Type B pancreatic cell (in vitro differentiated cells): ENCODE data around the gene NMT2. TPM values are rescaled to one million over a fixed set of nuclear protein-coding genes. Genes with fewer than 3 reads are reported as not detected.

Experiments used
- DNase-seq: peaks from one replicate; pipeline ENCODE4 v3.0.0; 2021; ENCODE audit warnings: mixed read lengths; ENCODE audit not compliant: unreplicated experiment; ENCODE audit errors: extremely low spot score
- H3K27ac Mint-ChIP-seq: 2 replicates; pipeline ENCODE4 v1.8.0; 2021; ENCODE audit warnings: mild to moderate bottlenecking, mixed read lengths
- H3K27me3 Mint-ChIP-seq: 2 replicates; pipeline ENCODE4 v1.8.0; 2021; ENCODE audit warnings: mixed read lengths
- H3K36me3 Mint-ChIP-seq: 2 replicates; pipeline ENCODE4 v1.8.0; 2021; ENCODE audit warnings: mixed read lengths
- H3K4me1 Mint-ChIP-seq: one replicate; pipeline ENCODE4 v1.8.0; 2021; ENCODE audit warnings: mixed read lengths; ENCODE audit not compliant: unreplicated experiment
- H3K4me3 Mint-ChIP-seq: 2 replicates; pipeline ENCODE4 v1.8.0; 2021; ENCODE audit warnings: mild to moderate bottlenecking, mixed read lengths
- H3K9me3 Mint-ChIP-seq: 2 replicates; pipeline ENCODE4 v1.8.0; 2021; ENCODE audit warnings: mixed read lengths
- total RNA-seq: library from RNA; stranded (reverse); gene quantifications from 2 replicates; pipeline ENCODE4 v1.2.1, GENCODE V29; 2021; ENCODE audit warnings: low replicate concordance
- TF ChIP-seq, protein P1 (sequence below): fragments of 200-600 bp; sonication (generic); conservative IDR thresholded peaks from 2 replicates; pipeline ENCODE4 v1.5.0; 2021; ENCODE audit warnings: antibody characterized with exemption, mild to moderate bottlenecking

The NMT2 gene
- total RNA-seq, 1 donor from 2014 or later, result 23.1 TPM

DNA sequence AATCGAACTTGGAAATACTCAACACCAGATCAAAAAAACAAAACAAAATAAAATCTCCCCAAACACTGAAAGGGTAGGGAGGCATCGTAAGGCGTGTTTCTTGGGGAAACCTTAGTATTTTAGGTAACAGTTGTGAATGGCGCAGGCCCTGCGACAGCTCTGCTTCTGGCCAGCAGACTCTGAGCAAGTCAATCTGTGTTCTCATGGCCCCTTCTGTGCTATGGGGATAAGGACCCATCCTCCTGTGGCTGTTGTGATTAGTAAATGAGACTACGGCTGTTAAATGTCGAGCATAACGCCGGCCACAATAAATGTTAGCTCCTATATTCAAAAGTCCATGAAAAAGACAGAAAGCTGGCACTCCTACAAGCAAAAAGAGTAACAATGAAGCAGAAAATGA is 44.3 kb downstream of the NMT2 start:
- no peaks in the 10 kb centered on the region for H3K27me3 Mint-ChIP-seq
- TF ChIP-seq, protein P1, sequence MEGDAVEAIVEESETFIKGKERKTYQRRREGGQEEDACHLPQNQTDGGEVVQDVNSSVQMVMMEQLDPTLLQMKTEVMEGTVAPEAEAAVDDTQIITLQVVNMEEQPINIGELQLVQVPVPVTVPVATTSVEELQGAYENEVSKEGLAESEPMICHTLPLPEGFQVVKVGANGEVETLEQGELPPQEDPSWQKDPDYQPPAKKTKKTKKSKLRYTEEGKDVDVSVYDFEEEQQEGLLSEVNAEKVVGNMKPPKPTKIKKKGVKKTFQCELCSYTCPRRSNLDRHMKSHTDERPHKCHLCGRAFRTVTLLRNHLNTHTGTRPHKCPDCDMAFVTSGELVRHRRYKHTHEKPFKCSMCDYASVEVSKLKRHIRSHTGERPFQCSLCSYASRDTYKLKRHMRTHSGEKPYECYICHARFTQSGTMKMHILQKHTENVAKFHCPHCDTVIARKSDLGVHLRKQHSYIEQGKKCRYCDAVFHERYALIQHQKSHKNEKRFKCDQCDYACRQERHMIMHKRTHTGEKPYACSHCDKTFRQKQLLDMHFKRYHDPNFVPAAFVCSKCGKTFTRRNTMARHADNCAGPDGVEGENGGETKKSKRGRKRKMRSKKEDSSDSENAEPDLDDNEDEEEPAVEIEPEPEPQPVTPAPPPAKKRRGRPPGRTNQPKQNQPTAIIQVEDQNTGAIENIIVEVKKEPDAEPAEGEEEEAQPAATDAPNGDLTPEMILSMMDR, result no peak
- no peak for DNase-seq
- H3K27ac Mint-ChIP-seq, result no peak overlapping the region
- no peaks in the 10 kb centered on the region for H3K9me3 Mint-ChIP-seq
- H3K36me3 Mint-ChIP-seq, result peaks cover 25% of the 10 kb centered on the region
- H3K4me1 Mint-ChIP-seq, result no peaks in the 10 kb centered on the region
- H3K4me3 Mint-ChIP-seq, result no peak overlapping the region

GRCh38 chr10:15123749-15124184 is 44.7 kb downstream of the NMT2 start:
- no peak overlapping the region for H3K4me3 Mint-ChIP-seq
- H3K36me3 Mint-ChIP-seq, result peaks cover 28% of the 10 kb centered on the region
- H3K27ac Mint-ChIP-seq, result no peak overlapping the region
- TF ChIP-seq, protein P1, result no peak
- no peaks in the 10 kb centered on the region for H3K9me3 Mint-ChIP-seq
- no peaks in the 10 kb centered on the region for H3K27me3 Mint-ChIP-seq
- H3K4me1 Mint-ChIP-seq, result no peaks in the 10 kb centered on the region
- no peak for DNase-seq

GRCh38 chr10:15122477-15123030 is 45.9 kb downstream of the NMT2 start:
- H3K27me3 Mint-ChIP-seq, result no peaks in the 10 kb centered on the region
- DNase-seq, result no peak
- no peaks in the 10 kb centered on the region for H3K9me3 Mint-ChIP-seq
- peaks cover 21% of the 10 kb centered on the region for H3K36me3 Mint-ChIP-seq
- no peak overlapping the region for H3K27ac Mint-ChIP-seq
- H3K4me3 Mint-ChIP-seq, result no peak overlapping the region
- H3K4me1 Mint-ChIP-seq, result no peaks in the 10 kb centered on the region
- TF ChIP-seq, protein P1, result no peak

GRCh38 chr10:15121707-15122106 is 46.8 kb downstream of the NMT2 start:
- H3K27ac Mint-ChIP-seq, result no peak overlapping the region
- no peak overlapping the region for H3K4me3 Mint-ChIP-seq
- no peaks in the 10 kb centered on the region for H3K27me3 Mint-ChIP-seq
- no peaks in the 10 kb centered on the region for H3K4me1 Mint-ChIP-seq
- TF ChIP-seq, protein P1, result no peak
- H3K36me3 Mint-ChIP-seq, result peaks cover 21% of the 10 kb centered on the region
- DNase-seq, result no peak
- no peaks in the 10 kb centered on the region for H3K9me3 Mint-ChIP-seq

GRCh38 chr10:15120523-15120922 is 48.0 kb downstream of the NMT2 start:
- no peak overlapping the region for H3K27ac Mint-ChIP-seq
- no peaks in the 10 kb centered on the region for H3K9me3 Mint-ChIP-seq
- TF ChIP-seq, protein P1, result no peak
- peaks cover 17% of the 10 kb centered on the region for H3K36me3 Mint-ChIP-seq
- no peaks in the 10 kb centered on the region for H3K4me1 Mint-ChIP-seq
- no peak overlapping the region for H3K4me3 Mint-ChIP-seq
- DNase-seq, result no peak
- H3K27me3 Mint-ChIP-seq, result no peaks in the 10 kb centered on the region

GRCh38 chr10:15118615-15119014 is 49.9 kb downstream of the NMT2 start:
- Mint-ChIP-seq H3K9me3 (no peaks in the 10 kb centered on the region), H3K36me3 (peaks cover 21% of the 10 kb centered on the region), H3K4me3 (no peak overlapping the region), H3K27ac (no peak overlapping the region), H3K27me3 (no peaks in the 10 kb centered on the region), H3K4me1 (no peaks in the 10 kb centered on the region)
- TF ChIP-seq, protein P1, result no peak
- DNase-seq, result no peak
